ENCODE results near the gene SPO11. TPM values are rescaled to one million over a fixed set of nuclear protein-coding genes. Genes with fewer than 3 reads are reported as not detected.

Gene SPO11
- total and polyA plus RNA-seq, 2 of the 13 experiments (the other 11 are each of a cell fraction or from before 2014, with no cell fraction given), result not detected

GRCh38 chr20:57351042-57351783 lies 21.6 kb downstream of the SPO11 start, which contains the start of gene RAE1 (continued):
- TF ChIP-seq REPIN1 (CRISPR knock-in tag; IDR thresholded peaks at IDR 0.05; ENCODE audit: borderline replicate concordance, low read depth) (peak; percentile 90), ZNF260 (CRISPR knock-in tag; IDR thresholded peaks at IDR 0.05; ENCODE audit: borderline replicate concordance, low read depth) (no peak), RCOR2 (CRISPR knock-in tag; IDR thresholded peaks at IDR 0.05) (no peak), RELA (CRISPR knock-in tag; IDR thresholded peaks at IDR 0.05) (no peak; the same call in 1 of the 2 replicates), ARID2 (CRISPR knock-in tag; IDR thresholded peaks at IDR 0.05; ENCODE audit: borderline replicate concordance) (no peak), ZNF276 (CRISPR knock-in tag; IDR thresholded peaks at IDR 0.05; ENCODE audit: low read depth) (peak; percentile 97), AFF4 (CRISPR knock-in tag; IDR thresholded peaks at IDR 0.05) (0 out of 2 replicates have a peak, but pooled peaks have one; percentile 59), ZNF607 (CRISPR knock-in tag; IDR thresholded peaks at IDR 0.05; ENCODE audit: borderline replicate concordance) (peak; percentile 94), ZNF333 (CRISPR knock-in tag; IDR thresholded peaks at IDR 0.05; ENCODE audit: borderline replicate concordance) (peak; percentile 99), CCAR2 (optimal IDR thresholded peaks at IDR 0.05; ENCODE audit: low read depth, low read length) (no peak), ZNF619 (CRISPR knock-in tag; IDR thresholded peaks at IDR 0.05) (peak; percentile 89; the same call in 1 of the 2 replicates), RNF2 (conservative IDR thresholded peaks at IDR 0.05; ENCODE audit: low read depth) (peak; percentile 96), PRMT3 (CRISPR knock-in tag; IDR thresholded peaks at IDR 0.05; ENCODE audit: borderline replicate concordance, low read depth) (no peak), ARNTL (CRISPR knock-in tag; IDR thresholded peaks at IDR 0.05) (peak; percentile 43; the same call in 1 of the 2 replicates), ZUFSP (CRISPR knock-in tag; IDR thresholded peaks at IDR 0.05; ENCODE audit: borderline replicate concordance) (no peak), SATB2 (CRISPR knock-in tag; IDR thresholded peaks at IDR 0.05) (no peak), MATR3 (CRISPR knock-in tag; IDR thresholded peaks at IDR 0.05) (no peak), ZNF263 (CRISPR knock-in tag; IDR thresholded peaks at IDR 0.05) (peak; percentile 28; the same call in 1 of the 2 replicates), SMYD3 (CRISPR knock-in tag; IDR thresholded peaks at IDR 0.05) (peak; percentile 71; the same call in 1 of the 2 replicates), ZNF557 (CRISPR knock-in tag; IDR thresholded peaks at IDR 0.05) (no peak), SRF (IDR thresholded peaks at IDR 0.05; ENCODE audit: low read depth, low read length) (no peak), ZNF879 (CRISPR knock-in tag; IDR thresholded peaks at IDR 0.05) (0 out of 2 replicates have a peak, but pooled peaks have one; percentile 75)
